NOMO-1 (cell line): ENCODE measurements around the gene DSP.

Experiments
- DNase-seq, 2 experiments: peaks; one replicate each; lab custom pipeline; 2025; ENCODE audit not compliant: unreplicated experiment in 2 of 2; lab: John Stamatoyannopoulos, UW

The DSP gene, protein sequence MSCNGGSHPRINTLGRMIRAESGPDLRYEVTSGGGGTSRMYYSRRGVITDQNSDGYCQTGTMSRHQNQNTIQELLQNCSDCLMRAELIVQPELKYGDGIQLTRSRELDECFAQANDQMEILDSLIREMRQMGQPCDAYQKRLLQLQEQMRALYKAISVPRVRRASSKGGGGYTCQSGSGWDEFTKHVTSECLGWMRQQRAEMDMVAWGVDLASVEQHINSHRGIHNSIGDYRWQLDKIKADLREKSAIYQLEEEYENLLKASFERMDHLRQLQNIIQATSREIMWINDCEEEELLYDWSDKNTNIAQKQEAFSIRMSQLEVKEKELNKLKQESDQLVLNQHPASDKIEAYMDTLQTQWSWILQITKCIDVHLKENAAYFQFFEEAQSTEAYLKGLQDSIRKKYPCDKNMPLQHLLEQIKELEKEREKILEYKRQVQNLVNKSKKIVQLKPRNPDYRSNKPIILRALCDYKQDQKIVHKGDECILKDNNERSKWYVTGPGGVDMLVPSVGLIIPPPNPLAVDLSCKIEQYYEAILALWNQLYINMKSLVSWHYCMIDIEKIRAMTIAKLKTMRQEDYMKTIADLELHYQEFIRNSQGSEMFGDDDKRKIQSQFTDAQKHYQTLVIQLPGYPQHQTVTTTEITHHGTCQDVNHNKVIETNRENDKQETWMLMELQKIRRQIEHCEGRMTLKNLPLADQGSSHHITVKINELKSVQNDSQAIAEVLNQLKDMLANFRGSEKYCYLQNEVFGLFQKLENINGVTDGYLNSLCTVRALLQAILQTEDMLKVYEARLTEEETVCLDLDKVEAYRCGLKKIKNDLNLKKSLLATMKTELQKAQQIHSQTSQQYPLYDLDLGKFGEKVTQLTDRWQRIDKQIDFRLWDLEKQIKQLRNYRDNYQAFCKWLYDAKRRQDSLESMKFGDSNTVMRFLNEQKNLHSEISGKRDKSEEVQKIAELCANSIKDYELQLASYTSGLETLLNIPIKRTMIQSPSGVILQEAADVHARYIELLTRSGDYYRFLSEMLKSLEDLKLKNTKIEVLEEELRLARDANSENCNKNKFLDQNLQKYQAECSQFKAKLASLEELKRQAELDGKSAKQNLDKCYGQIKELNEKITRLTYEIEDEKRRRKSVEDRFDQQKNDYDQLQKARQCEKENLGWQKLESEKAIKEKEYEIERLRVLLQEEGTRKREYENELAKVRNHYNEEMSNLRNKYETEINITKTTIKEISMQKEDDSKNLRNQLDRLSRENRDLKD (N-terminal part only)

GRCh38 chr6:7541175-7542064, at the start of gene DSP:
Gene DSP (plus strand): TSS chr6:7541671. CDS start chr6:7541916, 245 bp downstream.
- DNase-seq, result no peak

DNA sequence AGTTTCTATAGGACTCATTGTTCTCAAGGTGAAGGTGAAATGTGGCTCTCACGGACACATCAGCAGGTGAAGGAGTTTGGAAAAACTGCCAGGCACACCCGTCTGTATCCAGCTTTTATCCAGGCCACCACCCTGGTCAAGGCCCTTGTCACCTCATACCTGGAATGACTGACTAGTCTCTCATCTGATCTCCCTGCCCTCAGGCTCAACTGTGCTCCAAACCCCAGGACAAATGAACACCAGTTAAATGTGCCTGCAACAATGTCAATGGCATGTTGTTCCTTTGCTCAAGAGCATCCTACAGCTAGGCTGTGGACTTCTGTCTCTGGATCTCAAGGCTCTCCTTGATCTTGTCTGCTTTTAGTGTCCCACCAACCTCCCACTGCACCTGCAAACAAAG, 47.6 kb upstream of the DSP start:
- DNase-seq, result no peak

- no peak for DNase-seq
Observed at GRCh38 chr6:7494638-7495037, 46.8 kb upstream of the DSP start.

GRCh38 chr6:7496266-7496875, 45.1 kb upstream of the DSP start:
- no peak for DNase-seq

GRCh38 chr6:7500752-7501282, 40.7 kb upstream of the DSP start:
- no peak for DNase-seq

DNA sequence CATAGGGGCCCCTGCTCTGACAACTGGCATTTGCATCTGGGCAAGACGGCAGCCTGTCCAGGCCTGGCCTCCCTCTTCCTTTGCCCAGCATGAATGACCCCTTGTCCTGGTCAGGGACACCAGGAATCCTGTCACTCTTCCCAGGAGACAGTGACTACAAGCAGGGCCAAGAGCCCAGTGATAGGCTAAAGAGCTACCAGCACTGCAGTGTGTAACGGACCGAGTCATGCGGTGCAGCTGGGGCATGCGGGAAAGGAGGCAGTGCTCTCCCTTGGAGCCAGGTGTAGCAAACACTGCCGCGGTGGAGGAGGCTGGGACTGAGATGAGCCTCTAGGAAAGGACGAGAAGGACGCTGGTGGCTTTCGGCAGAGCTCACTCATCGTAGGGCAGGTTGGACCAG, 38.7 kb upstream of the DSP start:
- DNase-seq, result no peak

- DNase-seq, result no peak
Observed at GRCh38 chr6:7504041-7504440, 37.4 kb upstream of the DSP start.

GRCh38 chr6:7505189-7505699, 36.2 kb upstream of the DSP start:
- DNase-seq, result peak; percentile 46 to 53

GRCh38 chr6:7507600-7507999, 33.9 kb upstream of the DSP start:
- DNase-seq, result no peak

GRCh38 chr6:7512320-7512719, 29.2 kb upstream of the DSP start:
- no peak for DNase-seq

GRCh38 chr6:7513529-7513928, 27.9 kb upstream of the DSP start:
- no peak for DNase-seq

DNA sequence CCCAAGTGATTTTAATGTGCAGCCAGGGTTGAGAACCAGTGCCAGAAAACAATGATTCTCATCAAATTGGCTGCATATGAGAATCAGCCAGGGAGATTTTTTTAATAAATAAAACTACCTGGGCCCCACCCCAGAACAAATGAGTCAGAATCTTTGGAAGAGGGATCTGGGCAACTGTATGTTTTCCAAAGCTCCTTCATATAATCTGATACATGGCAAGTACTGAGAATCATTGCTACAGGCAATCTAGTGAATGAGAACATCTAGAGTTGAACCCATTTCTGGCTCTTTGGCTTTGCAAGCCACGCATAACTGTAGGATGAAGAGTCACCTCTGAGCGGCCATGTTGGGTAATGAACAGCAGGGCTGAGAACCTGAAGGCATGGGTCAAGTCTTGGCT, 26.1 kb upstream of the DSP start:
- DNase-seq, result no peak

DNA sequence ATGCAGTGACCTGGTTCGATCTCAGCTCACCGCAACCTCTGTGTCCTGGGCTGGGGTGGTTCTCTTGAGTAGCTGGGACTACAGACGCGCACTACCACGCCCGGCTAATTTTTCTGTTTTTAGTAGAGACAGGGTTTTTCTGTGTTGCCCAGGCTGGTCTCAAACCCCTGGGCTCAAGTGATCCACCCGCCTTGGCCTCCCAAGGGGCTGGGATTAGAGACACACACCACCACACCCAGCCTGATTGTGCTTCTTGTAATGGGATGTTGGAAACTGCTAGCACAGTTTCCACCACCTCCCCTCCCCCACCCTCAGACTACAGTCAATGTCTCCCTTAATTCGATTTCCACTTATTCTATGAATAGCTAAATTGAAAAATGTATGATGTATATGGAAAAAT, 22.6 kb upstream of the DSP start:
- DNase-seq, result no peak

DNA sequence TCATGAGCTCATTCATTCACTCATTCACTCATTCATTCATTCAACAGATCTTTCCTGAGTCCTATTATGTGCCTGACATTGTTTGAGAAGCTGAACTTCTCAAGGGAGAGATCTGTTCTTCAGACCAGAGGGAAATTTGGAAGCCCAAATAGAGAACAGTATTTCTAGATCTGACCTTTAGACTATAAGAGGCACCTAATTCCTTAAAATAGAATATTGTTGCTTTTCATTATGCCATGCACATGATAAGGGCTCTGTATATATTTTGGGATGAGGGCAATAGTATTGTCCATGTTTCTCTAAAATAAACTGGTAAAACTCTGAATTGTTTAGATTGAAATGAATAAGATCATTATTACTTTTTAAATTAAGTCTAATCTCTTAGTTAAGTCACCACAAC, 18.6 kb upstream of the DSP start:
- DNase-seq, result no peak

DNA sequence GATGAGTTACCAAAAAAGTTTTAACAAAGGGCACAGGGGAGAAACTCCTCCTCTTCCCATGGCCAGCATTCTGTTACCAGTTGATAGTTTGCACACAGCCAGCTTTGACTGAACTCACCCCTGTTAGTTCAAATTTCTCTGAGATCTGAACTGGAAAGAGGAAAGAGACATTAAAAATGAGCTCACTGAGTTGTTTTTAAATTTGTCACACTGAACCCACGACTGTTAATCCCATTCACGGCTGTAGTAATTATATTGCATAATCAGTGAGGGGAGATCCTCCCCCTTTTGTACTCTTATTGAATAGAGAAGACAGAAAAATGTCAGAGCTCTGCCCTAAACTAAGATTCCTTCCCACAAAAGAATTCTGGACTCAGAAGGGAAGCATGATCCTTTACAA, 17.5 kb upstream of the DSP start:
- peak in 1 of 2 experiments; percentile 39 for DNase-seq

DNA sequence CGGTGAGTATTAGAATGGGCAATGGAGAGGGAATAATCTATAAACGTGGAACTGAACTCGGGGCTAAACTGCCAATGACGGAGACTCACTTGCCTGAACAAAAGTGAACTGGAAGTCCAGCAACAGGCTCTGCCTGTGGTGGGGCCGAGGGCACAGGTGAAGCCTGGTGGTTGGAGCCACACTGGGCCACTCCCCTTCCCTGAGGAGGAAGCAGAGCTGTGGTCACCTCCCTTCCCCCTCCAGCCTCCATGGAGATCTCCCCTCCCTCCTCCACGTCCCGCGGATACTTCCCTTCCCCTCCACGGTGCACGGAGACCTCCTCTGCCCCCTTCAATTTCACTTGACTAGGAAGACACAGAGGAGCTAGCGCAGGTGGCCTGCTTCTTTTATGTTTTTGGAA, 14.7 kb upstream of the DSP start:
- no peak for DNase-seq

DNA sequence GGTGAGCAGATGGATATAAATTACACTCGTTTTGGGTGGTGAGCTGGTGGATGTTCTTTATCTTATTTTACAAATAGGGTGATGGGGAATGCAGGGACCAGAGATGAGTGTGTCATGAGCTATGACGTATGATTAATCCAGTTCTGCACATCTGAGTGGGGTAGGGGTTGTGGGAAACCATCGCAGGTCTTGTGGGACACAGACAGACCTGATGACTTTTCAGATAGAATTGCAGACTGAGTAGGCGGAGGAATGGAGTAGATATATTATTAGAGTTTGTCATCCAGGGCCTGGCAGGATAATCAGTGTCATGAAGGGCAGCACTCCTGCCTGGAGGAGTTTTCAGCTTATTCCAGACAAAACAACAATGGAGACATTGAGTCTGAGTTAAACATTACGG, 12.9 kb upstream of the DSP start:
- DNase-seq, result no peak

GRCh38 chr6:7529141-7529540, 12.3 kb upstream of the DSP start:
- DNase-seq, result no peak

DNA sequence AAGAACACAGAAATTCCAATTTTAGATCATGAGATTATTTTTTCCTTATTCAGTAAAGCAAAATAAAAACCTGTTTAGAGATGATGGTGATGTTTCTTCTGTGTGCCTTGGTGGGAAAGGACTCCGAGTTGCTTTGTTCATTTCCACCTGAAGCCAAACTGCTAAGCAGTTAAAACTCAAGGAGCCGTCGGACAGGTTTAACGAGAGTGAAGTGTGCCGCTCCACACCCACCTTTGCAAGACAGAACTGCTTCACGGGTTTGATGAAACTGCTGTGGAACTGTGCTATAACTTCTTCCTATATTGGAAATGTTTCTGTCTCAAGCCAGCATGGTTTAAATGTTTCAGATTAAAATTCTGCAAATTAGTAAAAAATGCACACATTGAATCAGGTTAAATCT, 9.2 kb upstream of the DSP start:
- no peak for DNase-seq
